Activated T-cell treated with anti-CD3 and anti-CD28 coated beads for 1 hour (primary cell): ENCODE measurements around the gene AJUBA.
"Not testable (repeated sequence)": the region's sequence is repeated elsewhere in the genome, so short reads cannot be mapped to it uniquely, and the experiment has no call there.

Source experiments
- DNase-seq: peaks from one replicate; pipeline ENCODE4 v3.0.0-alpha.2; 2020; ENCODE audit warnings: low read depth

The AJUBA gene

GRCh38 chr14:22979748-22980392 lies 2.5 kb downstream of the AJUBA start:
- DNase-seq = no peak

GRCh38 chr14:22978981-22979671 lies 3.2 kb downstream of the AJUBA start:
- DNase-seq = no peak

- no peak for DNase-seq
Measured at GRCh38 chr14:22978487-22978837, 3.9 kb downstream of the AJUBA start.

- DNase-seq = no peak
Measured at GRCh38 chr14:22977684-22978486, 4.5 kb downstream of the AJUBA start.

GRCh38 chr14:22977434-22977683 lies 5.0 kb downstream of the AJUBA start:
- no peak for DNase-seq

- DNase-seq = no peak
Measured at GRCh38 chr14:22976620-22977433, 5.5 kb downstream of the AJUBA start.

- no peak for DNase-seq
Measured at GRCh38 chr14:22974530-22975313, 7.6 kb downstream of the AJUBA start.

GRCh38 chr14:22973217-22974032 lies 8.9 kb downstream of the AJUBA start:
- DNase-seq = no peak

- DNase-seq = no peak
Measured at GRCh38 chr14:22972313-22972930, 9.9 kb downstream of the AJUBA start.

GRCh38 chr14:22971152-22971551 lies 11.2 kb downstream of the AJUBA start:
- no peak for DNase-seq

- no peak for DNase-seq
Measured at GRCh38 chr14:22966783-22967269, 15.5 kb downstream of the AJUBA start.

- not testable (repeated sequence) for DNase-seq
Measured at GRCh38 chr14:22965916-22966782, 16.2 kb downstream of the AJUBA start.

- no peak for DNase-seq
Measured at GRCh38 chr14:22962061-22962676, 20.2 kb downstream of the AJUBA start.

- DNase-seq = no peak
Measured at GRCh38 chr14:22955702-22956569, 26.4 kb downstream of the AJUBA start.

- no peak for DNase-seq
Measured at GRCh38 chr14:22952418-22952817, 29.9 kb downstream of the AJUBA start.

GRCh38 chr14:22951795-22952194 lies 30.6 kb downstream of the AJUBA start:
- DNase-seq = not testable (repeated sequence)

GRCh38 chr14:22945642-22946041 lies 36.7 kb downstream of the AJUBA start:
- no peak for DNase-seq

- no peak for DNase-seq
Measured at GRCh38 chr14:22939684-22940083, 42.7 kb downstream of the AJUBA start.
